Right lobe of liver (tissue), 4 donors: Measurements from ENCODE around the gene MOB3A.
"Not testable (repeated sequence)": the region's sequence is repeated elsewhere in the genome, so short reads cannot be mapped to it uniquely, and the experiment has no call there.

Experiments used
- POLR2A ChIP-seq: fragments of 450-650 bp; IDR thresholded peaks from one replicate; pipeline ENCODE4 v1.6.1; 2017; ENCODE audit warnings: antibody characterized with exemption, mild to moderate bottlenecking
- TF ChIP-seq, protein P1 (sequence below), 4 donors: fragments of 200-600 bp in 3 of 4; fragments of 450-650 bp in 1 of 4; IDR thresholded peaks; one replicate each; pipeline versions ENCODE4 v1.5.1 to v1.8.0; 2016 to 2022; ENCODE audit warnings: antibody characterized with exemption in 4 of 4, mild to moderate bottlenecking in 2 of 4
- donor health status: DM: no; HTN: no; CAD: no.
- donor health status: DM: no; HTN: no; CAD: no.
- donor health status: DM: no; HTN: yes; CAD: no.

DNA sequence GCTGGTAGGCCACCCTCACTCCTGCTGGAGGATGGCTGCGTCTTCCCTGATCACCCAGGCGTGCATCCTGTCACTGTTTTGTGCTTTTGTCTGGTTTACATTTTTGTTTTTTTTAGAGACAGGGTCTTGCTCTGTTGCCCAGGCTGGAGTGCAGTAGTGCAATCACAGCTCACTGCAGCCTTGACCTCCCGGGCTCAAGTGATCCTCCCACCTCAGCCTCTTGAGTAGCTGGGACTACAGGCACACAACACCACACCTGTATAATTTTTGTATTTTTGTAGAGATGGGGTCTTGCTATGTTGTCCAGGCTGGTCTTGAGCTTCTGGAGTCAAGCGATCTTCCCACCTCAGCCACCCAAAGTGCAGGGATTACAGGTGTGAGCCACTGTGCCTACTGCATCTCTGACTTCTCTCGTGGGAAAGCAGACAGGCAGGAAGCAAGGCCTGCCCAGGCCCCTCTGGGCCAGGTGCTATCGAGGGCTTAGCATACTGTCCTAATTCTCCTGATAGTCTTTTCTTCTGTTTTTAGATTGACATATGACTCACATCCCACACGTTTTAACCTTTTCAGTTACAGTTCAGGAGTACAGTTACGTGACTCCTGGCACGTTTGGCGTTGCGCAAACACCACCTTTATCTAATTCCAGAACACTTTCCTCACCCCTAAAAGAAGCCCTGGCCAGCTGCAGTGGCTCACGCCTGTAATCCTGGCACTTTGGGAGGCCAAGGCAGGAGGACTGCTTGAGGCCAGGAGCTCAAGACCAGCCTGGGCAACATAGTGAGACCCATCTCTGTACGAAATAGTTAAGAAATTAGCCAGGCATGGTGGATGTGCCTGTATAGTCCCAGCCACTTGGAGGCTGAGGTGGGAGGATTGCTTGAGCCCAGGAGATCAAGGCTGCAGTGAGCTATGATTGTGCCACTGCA, 9.2 kb downstream of the MOB3A start:
- TF ChIP-seq, protein P1, sequence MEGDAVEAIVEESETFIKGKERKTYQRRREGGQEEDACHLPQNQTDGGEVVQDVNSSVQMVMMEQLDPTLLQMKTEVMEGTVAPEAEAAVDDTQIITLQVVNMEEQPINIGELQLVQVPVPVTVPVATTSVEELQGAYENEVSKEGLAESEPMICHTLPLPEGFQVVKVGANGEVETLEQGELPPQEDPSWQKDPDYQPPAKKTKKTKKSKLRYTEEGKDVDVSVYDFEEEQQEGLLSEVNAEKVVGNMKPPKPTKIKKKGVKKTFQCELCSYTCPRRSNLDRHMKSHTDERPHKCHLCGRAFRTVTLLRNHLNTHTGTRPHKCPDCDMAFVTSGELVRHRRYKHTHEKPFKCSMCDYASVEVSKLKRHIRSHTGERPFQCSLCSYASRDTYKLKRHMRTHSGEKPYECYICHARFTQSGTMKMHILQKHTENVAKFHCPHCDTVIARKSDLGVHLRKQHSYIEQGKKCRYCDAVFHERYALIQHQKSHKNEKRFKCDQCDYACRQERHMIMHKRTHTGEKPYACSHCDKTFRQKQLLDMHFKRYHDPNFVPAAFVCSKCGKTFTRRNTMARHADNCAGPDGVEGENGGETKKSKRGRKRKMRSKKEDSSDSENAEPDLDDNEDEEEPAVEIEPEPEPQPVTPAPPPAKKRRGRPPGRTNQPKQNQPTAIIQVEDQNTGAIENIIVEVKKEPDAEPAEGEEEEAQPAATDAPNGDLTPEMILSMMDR (IDR thresholded peaks at IDR 0.05) = not testable (repeated sequence)
- not testable (repeated sequence) for TF ChIP-seq POLR2A
